GM21515 (cell line): ENCODE measurements around the gene SLC6A19.

ENCODE experiments used
- ATAC-seq: cut with Tn5 transposase; IDR thresholded peaks from one replicate; pipeline ENCODE4 v1.9.1; 2021; ENCODE audit not compliant: unreplicated experiment

The SLC6A19 gene

GRCh38 chr5:1193591-1193985, 7.8 kb upstream of the SLC6A19 start:
- ATAC-seq = no peak

DNA sequence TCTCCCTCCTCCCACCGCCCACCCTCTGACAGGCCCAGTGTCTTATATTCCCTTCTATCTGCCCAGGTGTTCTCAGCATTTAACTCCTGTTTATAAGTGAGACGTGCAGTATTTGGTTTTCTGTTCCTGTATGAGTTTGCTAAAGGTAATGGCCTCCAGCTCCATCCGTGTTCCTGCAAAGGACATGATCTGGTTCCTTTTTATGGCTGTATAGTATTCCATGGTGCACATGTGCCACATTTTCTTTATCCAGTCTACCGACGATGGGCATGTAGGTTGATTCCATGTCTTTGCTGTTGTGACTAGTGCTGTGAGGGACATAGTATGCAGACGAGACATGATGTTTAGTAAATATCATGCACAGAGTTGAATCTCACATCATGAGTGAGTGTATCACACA, 7.0 kb upstream of the SLC6A19 start:
- no peak for ATAC-seq

DNA sequence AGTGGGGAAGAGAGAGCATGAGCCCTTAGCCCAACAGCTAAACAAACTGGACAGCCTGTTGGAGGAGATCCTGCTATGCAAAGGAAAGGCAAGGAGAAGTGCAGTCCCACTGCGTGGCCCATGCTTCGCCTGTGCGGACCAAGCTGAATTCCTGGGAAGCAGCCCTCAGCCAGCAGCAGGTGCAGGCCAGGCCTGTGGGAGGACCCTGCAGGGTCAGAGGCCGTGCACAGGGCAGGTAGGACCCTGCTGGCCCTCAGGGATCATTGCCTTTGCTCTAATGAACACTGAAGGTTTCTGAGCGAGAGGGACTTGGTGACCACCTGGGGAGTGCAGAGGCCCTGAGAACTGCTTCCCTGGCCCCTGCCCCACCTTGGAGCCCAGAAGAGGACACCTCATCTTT, 6.0 kb upstream of the SLC6A19 start:
- ATAC-seq = no peak

DNA sequence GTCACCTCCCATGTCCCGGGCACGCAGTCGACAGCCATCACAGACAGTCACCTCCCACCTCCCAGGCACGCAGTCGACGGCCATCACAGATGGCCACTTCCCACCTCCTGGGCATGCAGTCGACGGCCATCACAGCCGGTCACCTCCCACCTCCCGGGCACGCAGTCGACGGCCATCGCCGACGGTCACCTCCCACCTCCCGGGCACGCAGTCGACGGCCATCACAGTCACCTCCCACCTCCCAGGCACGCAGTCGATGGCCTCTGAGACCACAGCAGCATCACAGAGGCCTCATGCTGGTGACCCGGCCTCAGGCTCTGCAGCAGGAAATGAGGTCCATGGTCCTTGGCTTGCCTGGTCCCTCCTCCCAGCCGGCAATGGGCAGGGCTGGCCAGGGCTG, 5.5 kb upstream of the SLC6A19 start:
- no peak for ATAC-seq

GRCh38 chr5:1196562-1196961, 4.8 kb upstream of the SLC6A19 start:
- no peak for ATAC-seq

DNA sequence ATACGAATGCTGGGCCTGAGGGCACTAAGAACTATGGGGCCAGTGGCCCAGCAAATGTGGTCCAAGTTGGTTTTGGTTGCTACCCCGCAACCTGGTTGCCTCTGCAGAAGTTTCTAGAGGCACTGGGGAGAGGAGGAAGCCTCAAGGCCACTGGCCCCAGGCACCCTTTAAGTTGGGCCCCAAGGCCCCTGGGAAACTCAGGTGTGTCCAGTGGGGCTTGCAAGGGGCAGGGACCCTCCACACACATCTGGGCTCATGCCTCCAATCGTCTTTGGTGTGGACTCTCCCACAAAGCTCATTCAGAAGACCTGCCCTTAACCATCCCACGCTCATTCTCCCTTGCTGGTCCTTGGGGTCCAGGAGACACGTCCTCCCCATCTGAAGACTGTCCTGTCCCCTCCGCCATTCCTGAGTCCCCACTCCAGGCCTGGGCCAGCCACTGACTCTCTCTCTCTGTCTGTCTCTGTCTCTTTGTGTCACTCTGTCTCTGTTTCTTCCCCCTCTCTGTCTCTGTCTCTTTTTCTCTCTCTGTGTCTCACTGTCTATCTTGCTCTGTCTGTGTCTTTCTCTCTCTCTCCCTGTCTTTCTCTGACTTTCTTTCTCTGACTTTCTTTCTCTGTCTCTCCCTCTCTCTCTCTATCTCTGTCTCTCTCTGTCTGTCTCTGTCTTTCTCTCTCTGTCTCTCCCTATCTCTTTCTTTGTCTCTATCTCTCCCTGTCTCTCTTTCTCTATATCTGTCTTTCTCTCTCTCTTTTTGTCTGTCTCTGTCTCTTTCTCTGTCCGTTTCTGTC, 3.3 kb upstream of the SLC6A19 start:
- no peak for ATAC-seq

DNA sequence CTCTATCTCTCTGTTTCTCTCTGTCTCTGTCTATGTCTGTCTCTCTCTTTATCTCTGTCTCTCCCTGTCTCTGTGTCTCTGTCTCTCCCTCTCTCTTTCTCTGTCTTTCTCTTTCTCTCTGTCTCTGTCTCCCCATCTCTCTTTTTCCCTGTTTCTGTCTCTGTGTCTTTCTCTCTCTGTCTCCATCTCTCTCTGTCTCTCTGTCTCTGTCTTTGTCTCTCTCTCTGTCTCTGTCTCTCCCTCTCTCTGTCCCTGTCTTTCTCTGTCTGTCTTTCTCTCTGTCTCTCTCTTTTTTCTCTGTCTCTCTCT, 2.1 kb upstream of the SLC6A19 start:
- no peak for ATAC-seq

DNA sequence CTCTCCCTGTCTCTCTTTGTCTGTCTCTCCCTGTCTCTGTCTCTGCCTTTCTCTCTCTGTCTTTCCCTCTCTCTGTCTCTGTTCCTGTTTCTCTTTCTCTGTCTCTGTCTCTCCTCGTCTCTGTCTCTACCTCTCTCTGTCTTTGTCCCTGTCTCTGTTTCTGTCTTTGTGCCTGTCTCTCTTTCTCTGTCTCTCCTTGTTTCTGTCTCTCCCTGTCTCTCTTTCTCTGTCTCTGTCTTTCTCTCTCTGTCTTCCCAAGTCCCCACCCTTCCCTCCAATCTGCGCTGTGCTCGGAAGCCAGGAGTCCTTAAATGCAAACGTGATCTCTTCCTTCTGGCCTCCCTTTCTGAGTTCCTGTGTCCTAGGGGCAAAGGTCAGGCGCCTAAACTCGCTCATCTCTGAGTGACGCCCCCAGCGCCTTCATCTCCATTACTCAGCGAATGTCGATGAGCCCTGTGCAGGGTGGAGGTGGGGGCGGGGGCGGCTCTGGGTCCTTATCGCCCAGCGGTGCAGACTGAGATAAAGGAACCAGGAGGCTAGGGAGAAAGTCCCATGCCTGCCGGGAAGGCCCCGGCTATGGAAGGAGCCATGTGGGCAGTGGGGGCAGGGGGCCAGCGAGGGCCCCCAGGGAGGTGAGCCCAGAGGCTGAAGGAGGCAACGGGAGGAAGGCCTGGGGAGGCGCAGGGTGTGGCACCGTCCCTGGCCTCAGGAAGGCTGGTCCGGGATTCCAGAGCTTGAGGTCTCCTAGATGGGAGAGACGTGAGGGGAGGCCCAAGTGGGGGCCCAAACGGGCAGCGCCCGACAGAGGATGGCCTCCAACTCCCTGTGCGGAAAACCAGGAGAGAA, 1.5 kb upstream of the SLC6A19 start:
- no peak for ATAC-seq

DNA sequence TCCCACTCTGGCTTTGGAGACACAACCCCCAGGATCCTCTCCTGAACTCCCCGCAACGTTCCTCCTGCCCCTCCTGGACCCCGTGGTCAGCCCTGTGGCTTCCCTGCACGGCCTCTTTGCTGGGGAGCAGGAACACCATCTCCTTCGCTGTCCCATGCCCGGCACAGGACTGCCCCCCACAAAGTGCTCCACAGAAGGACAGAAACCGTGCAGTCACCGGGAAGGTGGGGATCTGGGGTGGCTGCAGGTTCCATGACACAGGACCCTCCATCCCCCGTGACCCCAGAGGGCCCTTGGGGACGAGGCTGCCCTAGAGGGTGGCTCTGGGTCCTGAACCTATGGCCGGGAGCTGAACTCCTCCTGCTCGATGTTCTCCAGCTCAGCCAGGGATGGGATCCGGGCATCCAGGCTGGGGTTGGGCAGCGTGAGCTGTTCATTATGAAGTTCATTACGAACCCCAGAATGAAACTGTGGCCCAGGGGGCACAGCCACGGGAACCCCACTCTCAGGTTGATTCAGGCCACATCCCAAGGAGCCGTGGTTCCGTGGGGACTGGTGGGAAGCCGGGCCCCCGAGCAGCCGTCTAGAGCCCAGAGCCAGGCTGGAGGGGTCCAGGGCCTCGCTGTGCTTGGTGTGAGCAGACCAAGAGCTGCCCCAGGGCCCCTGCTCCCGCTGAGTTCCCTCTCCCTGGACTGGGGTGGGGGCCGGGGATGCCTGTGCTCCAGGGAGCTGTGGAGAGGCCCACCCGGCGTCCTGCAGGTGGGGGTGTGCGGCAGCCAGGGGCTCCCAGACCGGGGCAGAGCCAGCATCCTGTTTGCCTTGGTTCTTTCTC, 684 bp upstream of the SLC6A19 start:
- no peak for ATAC-seq

DNA sequence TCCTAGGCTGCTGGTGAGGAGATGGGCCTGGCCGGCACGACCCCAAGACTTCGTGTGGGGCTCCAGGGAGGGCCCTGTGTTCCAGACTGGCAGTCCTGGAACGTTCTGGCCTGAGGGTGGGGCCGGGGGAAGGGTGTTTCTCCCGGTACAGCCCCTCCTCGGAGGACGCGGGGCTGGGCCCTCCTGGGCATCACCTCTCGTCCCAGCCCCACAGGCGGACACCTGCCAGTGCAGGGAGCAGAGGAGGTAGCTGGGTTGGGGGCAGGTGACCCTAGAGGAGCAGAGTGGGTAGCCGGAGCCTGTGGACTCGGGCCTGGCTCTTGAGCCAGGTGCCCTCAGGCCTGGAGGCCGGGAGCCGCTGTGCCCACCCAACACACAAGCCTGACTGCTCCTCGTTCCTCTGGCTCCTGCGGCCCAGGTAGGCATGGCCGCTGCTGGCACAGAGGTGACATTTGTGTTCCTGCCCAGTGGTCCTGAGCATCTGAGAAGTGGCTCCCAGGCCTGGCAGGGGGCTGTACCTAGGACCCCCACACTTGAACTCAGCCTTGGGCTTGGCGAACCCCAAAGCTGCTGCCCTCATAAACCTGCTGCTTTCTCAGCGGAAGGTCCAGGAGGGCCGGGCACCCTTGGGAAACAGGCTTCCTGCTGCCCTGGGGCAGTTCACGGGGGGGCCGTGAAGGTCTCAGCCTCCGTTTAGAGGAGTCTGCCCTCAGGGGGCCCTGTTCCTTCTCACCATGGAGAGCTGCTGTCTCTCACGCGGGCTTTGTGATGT, 817 bp downstream of the SLC6A19 start:
- ATAC-seq = no peak

DNA sequence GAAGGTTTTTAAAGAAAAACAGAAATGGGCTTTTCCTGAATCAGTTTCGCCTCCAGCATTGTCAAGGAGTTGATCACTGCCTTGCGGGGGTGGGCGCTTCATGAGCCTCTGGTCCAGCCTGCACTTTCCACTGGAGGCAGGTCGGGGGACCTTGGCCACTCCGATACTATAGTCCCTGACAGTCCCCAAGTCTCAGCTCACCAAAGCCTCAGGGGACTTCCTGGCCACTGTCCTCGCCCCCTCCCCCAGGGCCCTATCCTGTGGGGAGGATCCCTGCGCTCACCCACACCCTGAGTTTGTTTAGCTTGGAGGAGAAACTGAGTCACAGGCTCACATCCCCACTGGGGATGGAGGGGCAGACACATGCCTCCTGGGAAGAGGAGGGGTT, 1.4 kb downstream of the SLC6A19 start:
- no peak for ATAC-seq

DNA sequence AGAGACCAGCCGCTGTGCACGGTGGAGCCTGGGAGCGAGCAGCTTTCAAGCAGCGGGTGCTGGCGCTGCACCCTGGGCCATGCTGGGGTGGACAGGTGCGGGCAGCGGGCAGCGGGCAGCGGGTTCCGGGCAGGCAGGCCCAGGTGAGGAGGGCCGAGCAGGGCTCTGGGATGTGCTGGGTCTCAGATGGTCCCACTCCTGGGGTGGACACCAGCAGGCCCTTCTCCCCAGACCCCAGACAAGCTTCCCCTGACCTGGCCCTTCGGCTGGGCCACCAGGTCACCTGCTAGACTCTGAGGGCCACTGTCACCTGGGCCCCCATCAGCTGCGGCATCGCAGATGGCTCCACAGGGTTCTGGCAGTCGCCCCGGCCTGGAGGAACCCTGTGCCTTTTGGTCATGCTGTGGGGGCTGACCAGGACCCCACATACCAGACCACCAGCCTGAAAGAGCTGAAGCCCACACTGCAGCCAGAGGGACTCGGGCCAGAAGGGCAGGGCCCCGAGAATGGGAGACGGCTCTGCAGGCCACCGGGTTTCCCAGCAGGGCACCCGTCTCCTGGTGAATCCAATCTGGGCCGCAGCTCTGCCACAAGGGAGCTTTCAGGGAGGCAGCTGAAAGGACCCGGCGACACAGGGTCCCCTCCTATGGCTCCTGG, 2.0 kb downstream of the SLC6A19 start:
- ATAC-seq = no peak

GRCh38 chr5:1203968-1204692, 2.7 kb downstream of the SLC6A19 start:
- ATAC-seq = no peak

DNA sequence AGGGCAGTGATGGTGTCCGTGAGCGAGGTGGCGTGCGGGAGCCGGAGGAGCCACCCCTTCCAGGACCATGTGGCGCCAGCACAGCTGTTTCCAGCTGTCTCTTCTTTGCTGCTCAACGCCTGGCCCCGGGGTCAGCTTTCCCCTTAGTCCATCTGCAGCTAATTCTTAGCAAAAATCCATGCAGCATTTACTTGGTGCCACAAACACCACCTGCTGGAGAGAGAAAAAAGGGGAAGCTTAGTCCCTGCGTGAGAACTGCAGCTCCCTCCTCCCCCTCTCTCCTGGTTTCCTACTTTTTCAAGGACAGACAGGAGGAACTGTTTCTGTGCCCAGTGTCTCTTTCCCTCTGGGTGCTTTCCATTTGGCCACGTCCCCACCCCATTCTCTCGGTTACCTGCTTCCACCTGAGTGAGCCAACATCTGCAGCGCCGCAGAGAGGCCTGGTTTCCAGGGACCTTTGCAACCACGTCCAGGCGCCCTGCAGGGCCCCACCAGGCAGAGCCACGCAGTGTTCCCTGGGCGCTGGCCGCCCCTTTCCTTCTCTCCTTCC, 3.4 kb downstream of the SLC6A19 start:
- ATAC-seq = no peak

DNA sequence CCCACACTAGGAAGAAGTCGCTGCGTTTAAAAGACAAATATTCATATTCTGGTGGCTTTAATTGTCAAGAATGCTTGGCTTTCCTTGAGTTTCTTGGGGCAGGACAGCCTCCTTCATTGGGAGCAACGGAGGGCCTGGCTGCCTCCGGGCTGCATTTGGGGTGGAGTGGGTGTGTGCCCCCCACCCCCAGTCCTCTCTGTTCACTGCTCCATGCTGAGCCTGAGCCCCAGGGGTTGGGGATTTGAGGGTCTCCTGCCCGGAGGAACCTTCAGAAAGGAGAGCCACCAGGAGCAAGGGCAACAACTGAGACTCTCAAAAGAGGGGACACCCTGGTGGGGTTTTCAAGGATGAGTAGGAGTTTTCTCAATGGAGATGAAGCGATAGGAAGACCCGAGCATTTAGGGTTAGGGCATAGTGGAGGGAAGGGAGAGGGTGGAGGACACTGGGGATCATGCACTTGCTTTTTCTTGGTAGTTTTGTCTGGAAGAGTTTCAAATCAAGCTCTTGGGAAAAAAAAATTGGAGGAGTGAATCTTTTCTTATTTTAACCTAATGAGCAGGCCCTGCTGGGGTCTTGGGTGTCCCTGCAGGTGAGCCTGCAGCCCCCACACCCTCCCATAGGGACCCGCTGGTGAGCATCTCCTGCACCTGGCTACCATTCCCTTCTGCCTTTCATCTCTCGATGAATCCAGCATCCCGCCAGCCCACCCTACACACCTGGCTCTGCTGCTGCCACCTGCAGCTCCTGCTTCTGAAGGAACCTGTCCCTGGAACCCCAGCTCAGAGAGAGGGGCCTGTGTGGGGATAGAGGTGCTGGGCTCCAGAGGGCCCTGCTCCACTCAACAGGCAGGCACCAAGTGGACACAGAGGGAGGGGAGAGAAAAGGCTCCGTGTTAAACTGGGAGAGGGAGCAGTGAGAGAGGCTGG, 4.1 kb downstream of the SLC6A19 start:
- ATAC-seq = no peak

- ATAC-seq = no peak
Measured at GRCh38 chr5:1206521-1207412, 5.4 kb downstream of the SLC6A19 start.

DNA sequence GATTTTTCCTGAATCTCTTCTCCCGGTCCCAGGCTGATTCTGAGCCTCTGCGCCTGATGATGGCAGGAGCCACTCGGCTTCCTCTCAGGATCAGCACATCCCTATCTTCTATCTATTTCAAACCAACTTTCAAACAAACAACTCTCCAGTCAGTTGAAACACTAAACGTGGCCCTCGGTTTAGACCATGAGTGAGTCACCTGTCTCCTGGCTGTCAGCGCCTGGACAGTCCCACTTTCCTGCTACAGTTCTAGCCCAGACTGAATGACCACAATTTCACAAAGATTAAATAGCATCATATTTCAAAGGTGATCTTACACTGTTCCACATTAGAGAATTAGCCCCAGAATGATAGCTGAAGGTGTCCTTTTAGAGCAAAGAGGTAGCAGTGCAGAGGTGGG, 6.2 kb downstream of the SLC6A19 start:
- ATAC-seq = no peak
